SIG-M5 (cell line): ENCODE data around the gene PLXNB2.

Experiments used
- DNase-seq: peaks from one replicate; lab custom pipeline; 2025; lab: John Stamatoyannopoulos, UW

Gene PLXNB2

DNA sequence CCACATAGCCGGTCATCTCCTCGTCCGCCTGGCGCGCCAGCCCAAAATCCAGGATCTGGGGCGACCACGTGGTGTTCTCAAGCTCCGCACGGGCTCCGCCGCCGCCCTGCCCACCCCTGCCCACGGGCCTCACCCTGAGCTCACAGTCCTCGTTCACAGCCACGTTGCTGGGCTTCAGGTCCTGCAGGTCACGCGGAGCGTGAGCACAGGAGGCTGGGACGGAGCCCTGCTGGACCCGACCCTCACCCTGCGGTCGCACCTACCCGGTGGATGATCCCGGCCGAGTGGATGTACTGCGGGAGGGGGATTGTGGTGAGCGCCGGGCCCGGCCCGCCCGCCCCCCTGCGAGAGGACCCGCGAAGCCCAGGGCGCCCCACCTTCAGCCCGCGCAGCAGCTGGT lies 40.5 kb downstream of the PLXNB2 start:
- DNase-seq = no peak

DNA sequence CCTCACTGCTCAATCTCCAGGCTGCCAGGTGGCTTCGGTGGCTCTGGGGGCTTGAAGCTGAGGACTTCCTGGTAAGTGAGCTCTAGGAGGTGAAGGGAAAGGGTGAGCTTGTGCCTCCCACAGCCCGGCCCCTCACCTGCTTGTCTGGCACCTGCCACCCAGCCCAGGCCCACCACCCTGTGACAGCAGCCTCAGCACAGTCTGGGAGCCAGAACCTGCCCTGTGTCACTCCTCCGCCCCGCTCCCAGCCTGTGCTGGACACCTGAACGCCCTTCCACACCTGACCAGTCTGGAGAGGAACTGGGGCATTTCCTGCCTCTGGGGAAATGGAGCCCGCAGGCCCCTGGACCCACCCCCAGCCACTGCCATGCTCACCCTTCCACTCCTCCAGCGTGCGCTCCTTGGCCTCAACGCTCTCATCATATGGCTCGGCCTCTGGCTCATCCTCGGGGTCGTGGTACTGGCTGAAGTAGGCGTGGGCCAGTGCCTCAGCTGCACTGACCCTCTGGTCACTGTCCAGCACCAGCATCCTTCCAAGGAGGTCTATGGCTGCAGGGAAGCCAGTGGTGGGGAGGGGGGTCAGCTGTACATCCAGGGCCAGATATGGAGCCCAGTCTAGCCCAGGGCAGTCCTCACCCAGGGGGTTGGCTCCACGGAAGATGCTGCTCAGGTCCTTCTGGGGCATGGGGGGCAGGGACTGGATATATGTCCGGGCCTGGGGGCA lies 42.3 kb downstream of the PLXNB2 start:
- no peak for DNase-seq

DNA sequence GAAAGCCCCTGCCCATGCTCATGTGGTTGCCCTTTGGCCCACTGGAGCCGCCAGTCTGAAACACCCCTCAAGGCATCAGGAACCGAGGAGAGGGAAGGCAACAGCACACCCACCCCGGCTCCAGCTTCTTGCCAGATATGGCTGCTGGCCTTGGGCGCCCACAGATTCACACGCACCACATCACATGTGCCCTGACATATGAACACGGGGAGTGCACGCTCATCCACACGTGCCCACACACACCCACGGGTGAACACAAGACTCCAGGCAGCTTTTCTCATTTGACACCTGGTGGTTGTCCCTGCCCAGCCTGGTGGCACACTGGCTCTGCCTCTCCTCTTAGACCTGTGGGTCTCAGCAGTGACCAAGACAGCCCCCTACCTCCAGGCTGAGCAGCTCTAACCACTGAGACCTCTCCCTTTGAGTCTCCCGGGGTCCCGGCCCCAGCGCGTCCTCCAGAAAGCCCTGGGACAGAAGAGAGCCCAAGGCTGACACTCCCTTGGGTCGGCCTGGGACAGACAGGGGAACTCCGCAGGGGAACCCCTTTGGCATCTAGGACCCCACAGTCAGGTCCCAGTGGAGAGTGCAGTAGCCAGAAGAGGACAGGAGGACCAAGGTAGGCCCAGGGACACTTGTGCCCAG lies 43.2 kb downstream of the PLXNB2 start:
- DNase-seq = no peak

DNA sequence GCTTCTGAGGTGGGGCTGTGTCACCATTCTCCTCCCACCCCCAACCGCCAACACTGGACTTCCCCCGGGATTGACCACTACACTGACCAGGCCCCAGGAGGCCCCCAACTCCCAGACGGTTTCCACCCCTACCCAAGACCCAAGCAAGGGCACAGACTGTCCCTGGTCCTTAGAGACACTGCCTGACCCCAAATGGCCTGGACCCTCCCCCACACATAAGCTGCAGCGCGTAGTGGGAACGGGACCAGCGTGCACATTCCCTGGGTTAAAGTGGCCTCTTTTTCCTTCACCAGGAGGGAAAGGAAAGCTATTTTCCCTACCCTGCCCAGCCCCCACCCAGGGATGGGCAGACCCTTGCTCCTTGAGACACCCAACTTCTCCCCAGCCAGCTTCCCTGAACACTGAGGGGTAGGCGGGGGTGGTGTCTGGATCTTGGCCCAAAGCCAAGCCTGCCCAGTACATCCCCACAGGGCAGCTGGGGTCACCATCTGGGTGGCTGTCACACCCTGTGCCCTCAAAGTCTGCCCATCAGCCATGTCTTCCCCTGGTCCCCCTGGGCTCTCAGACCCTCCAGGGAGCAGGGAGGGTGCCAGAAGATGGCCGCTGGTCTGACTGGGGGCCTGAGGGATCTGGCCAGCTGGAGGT lies 44.4 kb downstream of the PLXNB2 start:
- no peak for DNase-seq

DNA sequence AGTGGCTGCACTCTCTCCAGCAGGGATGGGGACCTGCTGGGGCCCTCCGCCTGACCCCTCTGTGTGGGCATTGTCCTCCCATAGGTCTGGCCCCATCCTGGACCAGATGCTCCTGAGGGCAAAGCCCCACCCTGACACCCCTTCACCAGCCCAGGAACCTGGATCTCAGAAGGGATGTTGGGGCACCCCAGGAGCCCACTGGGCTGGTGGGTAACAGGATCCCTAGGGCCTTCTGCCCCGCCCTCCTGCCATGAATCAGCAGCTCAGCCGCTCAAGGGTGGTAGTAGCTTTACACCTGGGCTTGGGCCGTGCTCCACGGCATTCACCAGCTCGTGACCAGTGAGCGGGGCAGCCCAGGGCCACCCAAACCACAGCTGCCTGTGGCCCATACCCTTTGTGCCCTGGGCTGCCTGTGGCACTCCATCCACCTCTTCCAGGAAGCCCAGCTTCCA lies 45.0 kb downstream of the PLXNB2 start:
- DNase-seq = no peak

DNA sequence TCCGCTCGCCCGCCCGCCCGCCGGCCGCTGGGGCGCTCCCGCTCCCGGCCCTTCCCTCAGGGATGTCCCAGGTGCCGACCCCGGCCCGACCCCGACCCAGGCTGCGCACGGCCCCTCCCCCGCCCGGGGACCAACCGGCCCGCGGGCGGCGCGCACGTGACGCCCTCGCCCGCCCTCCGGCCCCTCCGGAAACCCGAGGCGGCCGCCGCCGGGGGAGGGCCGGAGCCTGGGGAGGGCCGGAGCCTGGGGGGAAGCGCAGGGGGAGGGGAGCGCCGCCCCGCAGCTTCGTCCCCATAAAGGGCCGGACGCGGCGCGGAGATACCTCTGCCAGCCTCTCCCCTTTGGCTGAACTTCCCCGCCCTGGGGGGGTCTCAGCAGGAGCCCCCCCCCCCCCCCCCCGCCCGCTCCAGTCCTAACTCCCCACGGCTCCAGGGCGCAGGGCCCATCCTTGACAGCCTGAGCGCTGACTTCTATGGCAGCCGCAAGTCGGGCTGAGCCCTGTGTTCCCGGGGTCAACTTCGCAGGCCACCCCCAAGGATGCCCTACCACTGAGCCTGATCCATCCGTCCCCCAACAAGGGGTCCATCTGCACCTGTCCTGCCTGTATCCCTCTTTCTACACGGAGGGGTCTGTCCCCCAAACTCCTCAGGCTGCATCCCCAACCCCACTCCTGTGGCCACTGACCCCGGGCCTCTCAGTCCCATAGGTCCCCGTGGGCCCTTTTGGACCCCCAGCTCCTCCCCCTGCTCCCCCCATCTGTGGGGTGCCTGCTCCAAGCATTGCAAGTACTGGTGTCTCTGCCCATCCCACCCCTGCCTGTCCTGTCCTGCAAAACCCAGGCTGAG lies 45.6 kb downstream of the PLXNB2 start, which contains the start of gene MAPK12:
Gene MAPK12, minus strand, starts transcription at position 69 of the 845 bp plus-strand sequence. CDS start 174 bp downstream, outside the sequence.
- no peak for DNase-seq

DNA sequence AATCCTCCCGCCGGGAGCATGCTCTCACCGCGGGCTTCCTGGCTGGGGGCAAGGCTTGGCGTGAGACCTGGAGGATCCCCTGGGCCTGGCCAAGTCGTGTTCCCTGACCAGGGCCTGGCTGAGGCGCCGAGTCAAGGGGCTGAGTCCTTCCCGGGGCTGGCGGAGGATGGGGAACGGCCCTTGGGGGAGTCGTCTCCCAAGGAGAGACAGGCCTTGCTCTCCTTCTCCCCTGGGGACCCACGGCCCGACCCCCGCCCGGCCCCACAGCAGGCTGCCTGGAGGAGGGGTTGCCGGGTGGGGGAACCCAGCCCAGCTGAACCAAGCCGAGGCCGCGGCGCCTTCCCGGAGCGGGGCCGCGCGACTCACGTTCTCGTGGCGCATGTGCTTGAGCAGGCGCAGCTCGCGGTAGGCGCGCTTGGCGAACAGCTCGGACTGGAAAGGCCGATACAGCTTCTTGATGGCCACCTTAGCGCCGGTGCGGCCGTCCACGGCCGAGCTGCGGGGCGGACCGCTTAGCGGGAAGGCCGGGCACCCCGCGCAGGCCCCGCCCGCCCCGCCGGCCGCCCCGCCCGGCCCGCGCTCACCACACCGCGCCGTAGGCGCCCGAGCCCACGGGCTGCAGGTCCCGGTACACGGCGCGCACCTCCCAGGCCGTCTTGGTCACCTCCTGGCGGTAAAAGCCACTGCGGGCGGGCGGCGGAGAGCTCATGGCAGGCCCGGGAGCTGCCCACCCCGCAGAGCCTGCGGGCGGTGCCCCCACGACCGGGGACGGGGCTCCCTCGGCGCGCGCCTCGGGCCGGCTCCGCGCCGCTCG lies 46.4 kb downstream of the PLXNB2 start:
- DNase-seq = no peak

DNA sequence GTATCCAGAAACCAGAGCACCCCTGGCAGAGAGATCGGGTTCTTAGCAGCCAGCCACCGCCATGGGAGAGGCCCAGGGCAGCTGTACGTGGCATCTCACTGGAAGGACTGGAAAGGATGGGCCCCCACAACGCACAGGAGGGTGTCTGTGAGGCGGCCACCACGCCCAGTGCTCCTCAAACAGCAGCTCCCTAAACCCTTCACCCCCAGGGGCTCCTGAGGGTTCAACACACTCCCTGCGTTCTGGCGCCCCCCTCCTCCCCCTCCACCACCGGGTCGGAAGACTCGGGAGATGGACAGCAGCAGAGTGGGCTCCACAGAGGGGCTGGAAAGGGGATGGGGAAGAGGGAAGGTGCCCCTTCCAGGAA lies 47.0 kb downstream of the PLXNB2 start:
- DNase-seq = no peak

DNA sequence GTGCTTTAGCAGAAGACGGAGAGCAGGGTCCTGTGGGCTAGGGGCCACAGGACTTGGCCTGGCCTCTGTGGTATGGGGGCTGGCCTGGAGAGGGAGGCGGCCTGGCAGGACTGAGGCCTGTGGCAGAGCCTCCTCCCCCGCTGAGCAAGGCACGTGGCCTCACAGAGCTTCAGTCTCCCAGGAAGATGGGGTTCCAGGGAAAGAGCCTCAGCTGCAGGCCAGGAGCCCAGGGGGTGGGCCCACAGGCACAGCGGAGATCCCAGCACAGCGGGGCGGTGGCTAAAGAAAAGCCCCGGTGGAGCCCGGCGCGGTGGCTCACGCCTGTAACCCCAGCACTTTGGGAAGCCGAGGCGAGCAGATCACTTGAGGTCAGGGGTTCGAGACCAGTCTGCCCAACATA lies 48.1 kb downstream of the PLXNB2 start:
- no peak for DNase-seq

DNA sequence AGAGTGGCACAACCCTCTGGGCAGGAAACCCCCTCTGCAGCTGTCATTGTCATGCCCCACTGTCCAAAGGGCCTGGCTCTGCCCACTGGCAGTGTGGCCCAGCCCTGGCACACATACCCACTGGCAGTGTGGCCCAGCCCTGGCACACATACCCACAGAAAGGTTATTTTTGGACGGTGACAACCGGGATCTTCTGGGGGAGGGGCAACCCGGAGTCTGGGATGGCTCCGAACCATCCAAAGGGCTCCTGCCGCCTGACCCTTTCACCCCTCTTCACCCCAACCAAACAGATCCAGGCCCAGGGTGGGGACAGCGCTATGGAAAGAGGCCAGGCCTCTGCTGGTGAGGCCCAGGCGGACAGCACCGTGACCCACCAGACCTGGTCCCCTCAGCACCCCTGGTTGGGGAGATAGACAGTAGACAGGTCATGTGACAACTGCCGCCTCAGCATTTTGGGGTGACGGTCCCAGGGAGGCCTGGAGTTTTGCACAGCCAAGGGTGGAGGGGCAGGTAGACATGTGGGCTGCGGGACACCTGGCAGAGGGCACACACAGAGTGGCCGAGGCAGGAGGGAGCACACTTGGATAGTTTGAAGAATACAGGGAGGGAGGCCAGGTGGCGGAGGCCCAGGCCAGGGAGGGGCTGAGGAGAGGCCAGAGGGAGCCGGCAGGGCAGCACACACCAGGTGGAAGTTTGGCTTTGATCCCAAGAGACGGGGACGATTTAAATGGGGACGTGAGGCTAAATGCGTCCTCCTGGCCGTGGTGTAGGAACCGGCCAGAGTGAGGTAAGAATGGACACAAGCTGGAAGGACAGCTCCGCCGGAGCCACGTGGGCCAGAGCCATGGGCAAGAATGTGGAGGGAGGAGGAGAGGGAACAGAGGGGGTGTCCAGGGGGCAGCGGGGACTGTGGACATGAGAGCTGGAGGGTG lies 48.8 kb downstream of the PLXNB2 start:
- DNase-seq = no peak

DNA sequence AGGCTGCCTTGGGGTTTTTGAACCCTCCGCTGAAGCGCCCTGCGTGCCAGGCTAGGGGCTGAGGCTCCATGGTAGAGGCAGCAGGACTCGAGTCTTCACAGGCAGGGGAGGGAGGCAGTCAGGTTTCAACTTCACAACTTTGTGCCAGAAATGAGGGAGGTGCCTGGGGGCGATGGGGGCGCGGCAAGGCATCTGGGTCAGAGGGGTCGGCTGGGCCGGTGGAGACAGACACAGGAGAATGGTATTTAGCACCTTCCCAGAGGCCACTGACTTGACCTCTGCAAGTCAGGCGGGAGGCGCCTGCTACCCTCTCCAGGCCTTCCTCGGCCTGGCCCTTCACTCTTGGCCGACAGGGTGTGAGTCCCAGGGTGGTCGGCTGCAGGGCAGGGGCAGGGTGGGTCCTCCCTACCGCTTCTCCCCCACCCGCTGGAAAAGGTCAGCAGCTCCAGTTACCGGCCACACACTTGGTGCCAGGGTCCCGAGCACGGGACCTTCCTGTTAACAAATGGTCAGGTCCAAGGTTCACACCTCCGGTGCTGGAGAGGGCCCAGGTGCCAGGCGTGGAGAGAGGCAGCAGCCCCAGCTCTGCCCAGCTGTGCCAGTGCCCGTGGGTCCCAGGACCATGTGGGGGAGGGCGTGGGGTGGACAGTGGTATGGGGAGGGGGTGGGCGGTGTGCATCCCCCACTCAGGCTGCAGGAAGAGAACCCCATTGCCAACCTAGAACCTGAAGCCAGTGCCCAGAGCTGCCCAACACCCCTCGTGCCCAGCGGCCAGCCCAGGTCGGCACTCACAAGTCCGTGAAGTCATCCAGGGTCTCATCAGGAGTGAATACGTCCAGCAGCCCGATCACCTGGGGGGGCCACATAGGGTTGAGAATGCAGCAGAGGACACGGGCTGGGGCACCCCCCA lies 49.7 kb downstream of the PLXNB2 start:
- no peak for DNase-seq

DNA sequence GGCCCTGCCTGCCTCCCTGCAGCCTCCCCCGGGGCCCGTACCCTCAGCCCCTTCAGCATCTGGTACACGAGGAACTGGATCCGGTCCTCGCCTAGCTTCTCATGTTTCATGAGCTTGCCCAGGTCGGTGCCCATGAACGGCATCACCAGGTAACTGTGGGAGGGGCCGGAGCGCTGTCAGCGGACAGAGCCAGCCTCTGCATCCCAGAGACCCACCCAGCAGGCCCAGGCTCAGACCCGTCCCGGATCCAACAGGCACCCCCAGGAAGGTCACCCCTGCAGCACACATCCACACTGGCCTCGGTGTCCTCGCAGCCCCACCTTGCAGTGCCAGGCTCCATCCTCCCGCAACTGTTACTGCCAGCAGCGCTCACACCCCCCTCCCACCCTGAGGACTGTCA lies 50.4 kb downstream of the PLXNB2 start:
- no peak for DNase-seq

DNA sequence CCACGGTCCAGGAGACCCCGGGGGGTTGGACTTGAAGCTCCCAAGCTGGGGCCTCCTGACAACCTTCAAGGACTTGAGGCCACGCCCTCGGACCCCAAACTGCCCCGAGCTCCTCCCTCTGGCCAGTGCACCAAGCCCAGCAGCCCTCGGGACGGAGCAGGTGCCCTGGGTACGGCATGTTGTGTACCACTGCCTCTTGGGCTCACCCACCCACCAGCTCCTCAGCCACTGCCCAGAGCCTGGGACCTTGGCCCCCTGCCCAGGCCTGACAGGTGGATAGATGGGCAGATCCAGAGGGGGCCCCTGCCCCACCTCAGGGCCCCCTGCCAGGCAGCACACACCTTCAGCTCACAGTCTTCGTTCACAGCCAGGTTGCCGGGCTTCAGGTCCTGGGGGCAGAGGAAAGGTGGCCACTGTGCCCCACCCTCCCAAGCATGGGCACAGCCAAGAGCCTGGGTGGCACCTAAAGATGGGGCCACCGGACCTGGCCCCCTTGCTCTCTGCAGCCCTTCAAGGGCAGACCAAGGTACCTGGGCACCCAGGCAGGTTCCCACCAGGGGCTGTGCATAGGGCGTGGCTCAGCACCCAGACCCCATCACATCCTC lies 51.1 kb downstream of the PLXNB2 start:
- no peak for DNase-seq

DNA sequence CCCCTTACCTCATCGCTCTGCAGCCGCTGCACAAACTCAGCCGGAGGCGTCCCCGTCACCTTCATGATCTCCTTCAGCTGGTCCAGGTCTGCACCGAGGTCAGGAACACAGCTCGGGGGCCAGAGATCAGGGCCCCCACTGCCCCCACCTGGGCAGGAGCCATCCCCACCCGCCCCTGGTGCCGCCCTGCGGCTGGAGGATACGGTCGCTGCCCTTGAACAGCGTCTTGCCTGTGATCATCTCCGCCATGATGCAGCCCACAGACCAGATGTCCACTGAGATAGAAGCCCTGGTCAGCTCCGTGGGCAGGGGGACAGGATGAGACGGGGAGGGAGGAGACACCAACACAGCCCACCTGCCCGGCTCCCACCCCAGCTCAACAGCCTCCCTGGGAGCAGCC lies 51.8 kb downstream of the PLXNB2 start:
- no peak for DNase-seq

DNA sequence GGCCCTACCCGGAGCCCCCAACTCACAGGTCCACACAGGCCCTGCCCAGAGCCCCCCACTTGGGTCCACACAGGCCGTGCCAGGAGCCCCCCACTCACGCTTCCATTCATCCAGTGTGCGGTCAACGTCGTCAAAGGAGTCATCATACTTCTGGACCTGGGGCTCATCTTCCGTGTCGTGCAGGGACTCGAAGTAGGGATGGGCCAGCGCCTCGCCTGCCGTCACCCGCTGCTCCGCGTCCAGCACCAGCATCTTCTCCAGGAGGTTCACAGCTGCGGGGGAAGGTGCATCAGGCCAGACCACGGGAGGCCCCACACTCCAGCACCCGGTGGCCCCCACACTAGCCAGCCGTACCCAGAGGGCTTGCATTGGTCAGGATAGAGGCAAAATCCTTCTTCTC lies 52.3 kb downstream of the PLXNB2 start:
- no peak for DNase-seq

DNA sequence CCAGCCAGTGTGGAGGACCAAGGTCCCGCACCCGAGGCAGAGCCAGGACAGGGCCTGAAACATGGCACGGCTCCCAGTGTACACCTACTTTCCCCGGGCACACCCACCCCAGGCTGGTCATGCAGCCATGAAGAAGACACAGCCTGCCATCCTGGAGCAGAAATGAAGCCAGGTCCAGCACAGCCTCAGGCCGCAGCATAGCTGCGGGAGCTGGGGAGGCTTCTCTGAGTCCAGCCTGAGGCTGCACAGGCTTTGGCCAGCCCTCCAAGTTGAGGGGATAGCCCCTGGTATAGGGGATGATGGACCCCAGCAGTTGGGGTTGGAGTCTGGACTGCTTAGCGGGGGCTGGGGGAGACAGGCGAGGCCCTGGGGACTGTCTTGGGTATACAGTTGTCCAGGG lies 53.5 kb downstream of the PLXNB2 start:
- no peak for DNase-seq

DNA sequence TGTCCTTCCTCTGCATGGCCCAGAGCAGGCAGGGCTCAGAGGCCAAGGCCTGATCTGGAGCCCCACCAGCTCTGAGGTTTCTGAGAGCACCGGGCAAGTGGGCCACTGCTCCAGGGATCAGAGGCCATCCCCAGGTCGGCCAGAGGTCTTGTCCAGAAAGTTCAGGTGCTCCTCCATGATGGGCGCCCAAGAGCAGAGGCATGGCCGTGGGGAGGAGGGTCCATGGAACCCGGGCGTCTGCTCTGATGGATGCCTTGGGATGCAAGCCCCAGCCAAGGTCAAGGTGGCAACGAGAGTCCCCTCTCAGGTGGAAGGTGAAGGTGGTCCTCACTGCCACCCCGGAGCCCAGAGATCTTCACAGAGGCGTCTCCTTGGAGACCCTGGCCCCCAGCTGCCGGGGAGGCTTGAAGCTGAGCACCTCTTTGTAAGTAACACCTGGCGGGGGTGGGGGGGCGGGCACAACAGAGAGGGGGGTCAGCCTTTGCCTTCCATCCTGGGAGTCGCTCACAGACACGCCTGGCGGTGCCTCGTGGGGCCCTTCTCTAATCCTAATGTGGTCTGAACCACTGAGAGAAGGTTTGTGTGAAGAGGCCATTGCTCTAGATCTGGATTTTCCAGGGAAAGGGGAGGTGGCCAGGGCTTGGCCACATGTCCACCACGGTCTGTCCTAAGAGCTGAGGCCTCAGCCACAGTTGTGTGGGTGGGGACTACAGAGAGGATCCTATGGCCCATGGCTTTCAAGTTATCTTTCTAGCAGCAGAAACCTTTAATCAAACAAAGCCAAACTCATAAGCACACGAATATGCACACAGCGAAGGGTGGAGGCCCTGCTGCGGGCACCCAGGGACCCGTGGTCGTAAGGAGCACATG lies 54.2 kb downstream of the PLXNB2 start:
- no peak for DNase-seq
